ENCODE measurements around the gene FBXO48.
"Not testable (repeated sequence)": the region's sequence is repeated elsewhere in the genome, so short reads cannot be mapped to it uniquely, and the experiment has no call there.

FBXO48 gene

GRCh38 chr2:68467077-68467960 lies at the start of gene FBXO48, which contains the start of gene APLF:
Gene FBXO48, minus strand, starts transcription at chr2:68467294. Its CDS starts 2,149 bp downstream, at chr2:68465145.
Gene APLF, plus strand, starts transcription at chr2:68467585. Its CDS starts 147 bp downstream, at chr2:68467732.
- H3K27me3 Mint-ChIP-seq, result no peaks in the 10 kb centered on the region
- peaks cover 13% of the 10 kb centered on the region for H3K36me3 Mint-ChIP-seq (ENCODE audit: low read depth)
- peak within 1 kb of the TSS; percentile 96 for H3K4me3 Mint-ChIP-seq
- peaks cover 29% of the 10 kb centered on the region for H3K4me1 Mint-ChIP-seq (ENCODE audit: low read depth)
- peak within 1 kb of the TSS; percentile 94 for H3K27ac Mint-ChIP-seq
- intact Hi-C loops (cut with micrococcal nuclease), result loop anchor here (5.0 to 10.0 kb wide), 2 partner anchors 225 to 277 kb away; no protein-coding TSS in a partner anchor
- no peaks in the 10 kb centered on the region for H3K9me3 Mint-ChIP-seq

- Mint-ChIP-seq H3K27me3 (no peaks in the 10 kb centered on the region), H3K4me1 (ENCODE audit: low read depth) (peaks cover 6% of the 10 kb centered on the region), H3K4me3 (no peak overlapping the region), H3K9me3 (no peaks in the 10 kb centered on the region), H3K27ac (no peak overlapping the region), H3K36me3 (ENCODE audit: low read depth) (no peaks in the 10 kb centered on the region)
- intact Hi-C loops (cut with micrococcal nuclease), result no loop called here
Observed at GRCh38 chr2:68516051-68516955, 49.2 kb upstream of the FBXO48 start.

- peaks cover 6% of the 10 kb centered on the region for H3K4me1 Mint-ChIP-seq (ENCODE audit: low read depth)
- intact Hi-C loops (cut with micrococcal nuclease), result no loop called here
- H3K36me3 Mint-ChIP-seq (ENCODE audit: low read depth), result no peaks in the 10 kb centered on the region
- no peaks in the 10 kb centered on the region for H3K9me3 Mint-ChIP-seq
- H3K27me3 Mint-ChIP-seq, result no peaks in the 10 kb centered on the region
- H3K4me3 Mint-ChIP-seq, result no peak overlapping the region
- H3K27ac Mint-ChIP-seq, result no peak overlapping the region
Observed at GRCh38 chr2:68514316-68514929, 47.3 kb upstream of the FBXO48 start.

- no peaks in the 10 kb centered on the region for H3K27me3 Mint-ChIP-seq
- peaks cover 6% of the 10 kb centered on the region for H3K36me3 Mint-ChIP-seq (ENCODE audit: low read depth)
- intact Hi-C loops (cut with micrococcal nuclease), result no loop called here
- no peaks in the 10 kb centered on the region for H3K9me3 Mint-ChIP-seq
- H3K4me3 Mint-ChIP-seq, result no peak overlapping the region
- no peak overlapping the region for H3K27ac Mint-ChIP-seq
- H3K4me1 Mint-ChIP-seq (ENCODE audit: low read depth), result peaks cover 6% of the 10 kb centered on the region
Observed at GRCh38 chr2:68512966-68513365, 45.9 kb upstream of the FBXO48 start.

GRCh38 chr2:68512326-68512725 lies 45.2 kb upstream of the FBXO48 start:
- H3K27ac Mint-ChIP-seq, result no peak overlapping the region
- H3K27me3 Mint-ChIP-seq, result no peaks in the 10 kb centered on the region
- H3K9me3 Mint-ChIP-seq, result no peaks in the 10 kb centered on the region
- no peak overlapping the region for H3K4me3 Mint-ChIP-seq
- peaks cover 6% of the 10 kb centered on the region for H3K4me1 Mint-ChIP-seq (ENCODE audit: low read depth)
- H3K36me3 Mint-ChIP-seq (ENCODE audit: low read depth), result peaks cover 6% of the 10 kb centered on the region
- intact Hi-C loops (cut with micrococcal nuclease), result no loop called here

- Mint-ChIP-seq H3K4me1 (ENCODE audit: low read depth) (peaks cover 4% of the 10 kb centered on the region), H3K4me3 (no peak overlapping the region), H3K36me3 (ENCODE audit: low read depth) (peaks cover 6% of the 10 kb centered on the region), H3K27ac (no peak overlapping the region), H3K27me3 (no peaks in the 10 kb centered on the region), H3K9me3 (no peaks in the 10 kb centered on the region)
- intact Hi-C loops (cut with micrococcal nuclease), result no loop called here
Observed at GRCh38 chr2:68506170-68506569, 39.1 kb upstream of the FBXO48 start.

GRCh38 chr2:68505603-68506159 lies 38.6 kb upstream of the FBXO48 start:
- Mint-ChIP-seq H3K4me3 (no peak overlapping the region), H3K27me3 (no peaks in the 10 kb centered on the region), H3K4me1 (ENCODE audit: low read depth) (peaks cover 4% of the 10 kb centered on the region), H3K9me3 (no peaks in the 10 kb centered on the region), H3K27ac (no peak overlapping the region), H3K36me3 (ENCODE audit: low read depth) (peaks cover 6% of the 10 kb centered on the region)
- intact Hi-C loops (cut with micrococcal nuclease), result no loop called here

GRCh38 chr2:68501768-68502167 lies 34.7 kb upstream of the FBXO48 start:
- intact Hi-C loops (cut with micrococcal nuclease), result no loop called here
- Mint-ChIP-seq H3K27me3 (no peaks in the 10 kb centered on the region), H3K27ac (no peak overlapping the region), H3K9me3 (peaks cover 8% of the 10 kb centered on the region), H3K4me1 (ENCODE audit: low read depth) (peaks cover 4% of the 10 kb centered on the region), H3K4me3 (no peak overlapping the region), H3K36me3 (ENCODE audit: low read depth) (peaks cover 4% of the 10 kb centered on the region)

GRCh38 chr2:68500649-68501048 lies 33.6 kb upstream of the FBXO48 start:
- peaks cover 8% of the 10 kb centered on the region for H3K36me3 Mint-ChIP-seq (ENCODE audit: low read depth)
- H3K9me3 Mint-ChIP-seq, result peaks cover 19% of the 10 kb centered on the region
- no peak overlapping the region for H3K4me3 Mint-ChIP-seq
- H3K4me1 Mint-ChIP-seq (ENCODE audit: low read depth), result no peaks in the 10 kb centered on the region
- H3K27me3 Mint-ChIP-seq, result no peaks in the 10 kb centered on the region
- intact Hi-C loops (cut with micrococcal nuclease), result no loop called here
- no peak overlapping the region for H3K27ac Mint-ChIP-seq

GRCh38 chr2:68499133-68499532 lies 32.0 kb upstream of the FBXO48 start:
- intact Hi-C loops (cut with micrococcal nuclease), result no loop called here
- H3K36me3 Mint-ChIP-seq (ENCODE audit: low read depth), result peaks cover 13% of the 10 kb centered on the region
- peaks cover 33% of the 10 kb centered on the region for H3K9me3 Mint-ChIP-seq
- no peaks in the 10 kb centered on the region for H3K27me3 Mint-ChIP-seq
- no peaks in the 10 kb centered on the region for H3K4me1 Mint-ChIP-seq (ENCODE audit: low read depth)
- H3K4me3 Mint-ChIP-seq, result no peak overlapping the region
- H3K27ac Mint-ChIP-seq, result no peak overlapping the region

- Mint-ChIP-seq H3K27me3 (no peaks in the 10 kb centered on the region), H3K9me3 (peaks cover 29% of the 10 kb centered on the region), H3K4me3 (no peak overlapping the region), H3K36me3 (ENCODE audit: low read depth) (peaks cover 8% of the 10 kb centered on the region), H3K27ac (no peak overlapping the region), H3K4me1 (ENCODE audit: low read depth) (peaks cover 9% of the 10 kb centered on the region)
- intact Hi-C loops (cut with micrococcal nuclease), result loop anchor here (5.0 kb wide), 1 partner anchor 101 kb away; no protein-coding TSS in a partner anchor
Observed at GRCh38 chr2:68491582-68491981, 24.5 kb upstream of the FBXO48 start.

GRCh38 chr2:68489282-68489681 lies 22.2 kb upstream of the FBXO48 start:
- Mint-ChIP-seq H3K4me3 (no peak overlapping the region), H3K36me3 (ENCODE audit: low read depth) (no peaks in the 10 kb centered on the region), H3K27ac (no peak overlapping the region), H3K9me3 (peaks cover 7% of the 10 kb centered on the region), H3K4me1 (ENCODE audit: low read depth) (peaks cover 9% of the 10 kb centered on the region), H3K27me3 (no peaks in the 10 kb centered on the region)
- intact Hi-C loops (cut with micrococcal nuclease), result loop anchor here (5.0 kb wide), 1 partner anchor 438 kb away; no protein-coding TSS in a partner anchor

GRCh38 chr2:68488605-68489004 lies 21.5 kb upstream of the FBXO48 start:
- H3K27ac Mint-ChIP-seq; H3K36me3 Mint-ChIP-seq (ENCODE audit: low read depth); H3K9me3 Mint-ChIP-seq; H3K4me1 Mint-ChIP-seq (ENCODE audit: low read depth); H3K27me3 Mint-ChIP-seq; H3K4me3 Mint-ChIP-seq: not testable (repeated sequence)
- intact Hi-C loops (cut with micrococcal nuclease), result loop anchor here (5.0 kb wide), 1 partner anchor 439 kb away; no protein-coding TSS in a partner anchor
